Measurements from ENCODE around the gene OR4Q3. TPM values are rescaled to one million over a fixed set of nuclear protein-coding genes. Genes with fewer than 3 reads are reported as not detected.
"Not testable (repeated sequence)": the region's sequence is repeated elsewhere in the genome, so short reads cannot be mapped to it uniquely, and the experiment has no call there.

Gene OR4Q3
- polyA plus RNA-seq, 1 donor (not counting 4 experiments of a cell fraction or from before 2014, with no cell fraction given) = not detected

DNA sequence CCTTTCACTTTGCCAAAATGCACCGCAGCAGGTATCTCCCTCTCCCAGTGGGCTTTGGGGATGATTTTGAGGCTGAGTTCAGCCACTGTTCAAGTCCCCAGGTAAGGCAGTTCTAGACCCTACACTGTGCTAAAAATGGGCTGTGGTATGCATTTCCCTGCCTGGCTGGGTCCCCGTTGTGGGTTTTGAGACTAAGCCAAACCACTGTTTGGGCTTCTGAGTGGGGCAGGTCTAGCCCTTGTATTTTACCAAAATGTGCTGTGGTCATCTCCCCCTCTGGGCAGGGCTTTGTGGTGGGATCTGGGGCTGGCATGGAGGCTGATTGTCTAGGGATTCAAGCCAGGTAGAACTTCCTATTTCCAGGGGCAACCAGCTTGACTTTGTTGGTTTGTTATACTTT is 13.6 kb upstream of the OR4Q3 start:
- no peak overlapping the region for H3K27ac ChIP-seq (ENCODE audit: control insufficient read depth, insufficient read depth, low read length)
- DNase-seq (ENCODE audit: low read depth, low spot score) = no peak
- H3K4me3 ChIP-seq (ENCODE audit: control insufficient read depth in 2 of 3, extremely low read depth in 1 of 3, insufficient read depth in 2 of 3, low read depth in 1 of 3, low read length in 3 of 3) = no peak overlapping the region
- no peaks in the 10 kb centered on the region for H3K27me3 ChIP-seq (ENCODE audit: control insufficient read depth, extremely low read depth, insufficient read depth, low read length)
- FAIRE-seq = no peak
- H3K9me1 ChIP-seq (ENCODE audit: control insufficient read depth, extremely low read depth, insufficient read depth, low read length) = no peaks in the 10 kb centered on the region
- H3K4me1 ChIP-seq (ENCODE audit: control insufficient read depth, extremely low read depth, insufficient read depth, low read length) = no peaks in the 10 kb centered on the region
- H2AFZ ChIP-seq (ENCODE audit: control insufficient read depth, low read length) = no peak overlapping the region
- H3K36me3 ChIP-seq (ENCODE audit: control insufficient read depth in 2 of 2, extremely low read depth in 1 of 2, insufficient read depth in 2 of 2, low read length in 2 of 2) = no peaks in the 10 kb centered on the region
- H3K9ac ChIP-seq (ENCODE audit: control insufficient read depth, extremely low read depth, insufficient read depth, low read length) = no peak overlapping the region
- peaks cover 8% of the 10 kb centered on the region for H3K9me3 ChIP-seq (ENCODE audit: control insufficient read depth, low read depth, low read length)
- no peaks in the 10 kb centered on the region for H4K20me1 ChIP-seq (ENCODE audit: control insufficient read depth, extremely low read depth, insufficient read depth, low read length)
- dilution Hi-C loops (cut with MboI; ENCODE audit: extremely low pct_ligation_motif_present, low sequenced_read_pairs) = no loop called here
- H3K79me2 ChIP-seq (ENCODE audit: control insufficient read depth, insufficient read depth, low read length) = no peaks in the 10 kb centered on the region
- H3K4me2 ChIP-seq (ENCODE audit: control insufficient read depth, extremely low read depth, insufficient read depth, low read depth, low read length) = no peak overlapping the region
- TF ChIP-seq, protein P1, sequence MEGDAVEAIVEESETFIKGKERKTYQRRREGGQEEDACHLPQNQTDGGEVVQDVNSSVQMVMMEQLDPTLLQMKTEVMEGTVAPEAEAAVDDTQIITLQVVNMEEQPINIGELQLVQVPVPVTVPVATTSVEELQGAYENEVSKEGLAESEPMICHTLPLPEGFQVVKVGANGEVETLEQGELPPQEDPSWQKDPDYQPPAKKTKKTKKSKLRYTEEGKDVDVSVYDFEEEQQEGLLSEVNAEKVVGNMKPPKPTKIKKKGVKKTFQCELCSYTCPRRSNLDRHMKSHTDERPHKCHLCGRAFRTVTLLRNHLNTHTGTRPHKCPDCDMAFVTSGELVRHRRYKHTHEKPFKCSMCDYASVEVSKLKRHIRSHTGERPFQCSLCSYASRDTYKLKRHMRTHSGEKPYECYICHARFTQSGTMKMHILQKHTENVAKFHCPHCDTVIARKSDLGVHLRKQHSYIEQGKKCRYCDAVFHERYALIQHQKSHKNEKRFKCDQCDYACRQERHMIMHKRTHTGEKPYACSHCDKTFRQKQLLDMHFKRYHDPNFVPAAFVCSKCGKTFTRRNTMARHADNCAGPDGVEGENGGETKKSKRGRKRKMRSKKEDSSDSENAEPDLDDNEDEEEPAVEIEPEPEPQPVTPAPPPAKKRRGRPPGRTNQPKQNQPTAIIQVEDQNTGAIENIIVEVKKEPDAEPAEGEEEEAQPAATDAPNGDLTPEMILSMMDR (optimal IDR thresholded peaks at IDR 0.05 in 1 of 3, IDR thresholded peaks at IDR 0.05 in 1 of 3, conservative IDR thresholded peaks at IDR 0.05 in 1 of 3; ENCODE audit: extremely low read depth in 1 of 3, insufficient read depth in 2 of 3, low read length in 3 of 3) = no peak
- TF ChIP-seq EZH2 (IDR thresholded peaks at IDR 0.05; ENCODE audit: low read length) = no peak

DNA sequence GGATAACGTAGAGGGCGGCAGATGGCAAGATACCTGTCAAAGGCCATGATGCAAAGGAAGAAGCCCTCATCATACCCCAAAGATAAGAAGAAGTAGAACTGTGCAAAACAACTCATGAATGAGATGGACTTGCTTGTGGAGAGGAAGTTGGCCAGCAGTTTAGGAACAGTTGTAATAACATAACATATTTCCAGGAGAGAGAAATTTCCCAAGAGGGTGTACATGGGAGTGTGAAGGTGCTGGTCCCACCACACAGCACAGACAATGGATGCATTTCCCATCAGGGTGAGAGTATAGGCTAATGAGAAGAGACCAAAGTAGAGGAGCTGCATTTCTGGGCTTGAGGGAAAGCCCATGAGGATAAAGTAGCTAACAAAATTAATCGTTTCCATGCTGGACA is 9.5 kb upstream of the OR4Q3 start:
- FAIRE-seq; H3K79me2 ChIP-seq (ENCODE audit: control insufficient read depth, insufficient read depth, low read length); DNase-seq (ENCODE audit: low read depth, low spot score); H3K4me2 ChIP-seq (ENCODE audit: control insufficient read depth, extremely low read depth, insufficient read depth, low read depth, low read length); dilution Hi-C loops (cut with MboI; ENCODE audit: extremely low pct_ligation_motif_present, low sequenced_read_pairs); H3K27me3 ChIP-seq (ENCODE audit: control insufficient read depth, extremely low read depth, insufficient read depth, low read length); H4K20me1 ChIP-seq (ENCODE audit: control insufficient read depth, extremely low read depth, insufficient read depth, low read length); H3K36me3 ChIP-seq (ENCODE audit: control insufficient read depth in 2 of 2, extremely low read depth in 1 of 2, insufficient read depth in 2 of 2, low read length in 2 of 2); H3K4me1 ChIP-seq (ENCODE audit: control insufficient read depth, extremely low read depth, insufficient read depth, low read length); H3K4me3 ChIP-seq (ENCODE audit: control insufficient read depth in 2 of 3, extremely low read depth in 1 of 3, insufficient read depth in 2 of 3, low read depth in 1 of 3, low read length in 3 of 3); H2AFZ ChIP-seq (ENCODE audit: control insufficient read depth, low read length); H3K9me1 ChIP-seq (ENCODE audit: control insufficient read depth, extremely low read depth, insufficient read depth, low read length); H3K9ac ChIP-seq (ENCODE audit: control insufficient read depth, extremely low read depth, insufficient read depth, low read length); H3K9me3 ChIP-seq (ENCODE audit: control insufficient read depth, low read depth, low read length); H3K27ac ChIP-seq (ENCODE audit: control insufficient read depth, insufficient read depth, low read length): not testable (repeated sequence)

DNA sequence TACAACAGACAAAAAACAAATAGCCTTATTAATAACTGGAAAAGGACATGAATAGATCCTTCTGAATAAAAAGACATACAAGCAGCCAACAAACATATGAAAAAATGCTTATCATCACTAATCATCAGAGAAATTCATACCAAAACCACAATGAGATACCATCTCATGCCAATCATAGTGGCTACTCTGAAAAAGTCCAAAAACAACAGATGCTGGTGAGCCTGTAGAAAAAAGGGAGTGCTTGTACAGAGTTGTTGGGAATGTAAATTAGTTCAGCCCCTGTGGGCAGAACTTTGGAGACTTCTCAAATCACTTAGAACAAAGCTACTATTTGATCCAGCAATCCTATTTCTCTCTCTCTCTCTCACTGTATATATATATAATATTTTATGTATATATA is 8.9 kb downstream of the OR4Q3 start:
- H3K79me2 ChIP-seq (ENCODE audit: control insufficient read depth, insufficient read depth, low read length); H3K9me3 ChIP-seq (ENCODE audit: control insufficient read depth, low read depth, low read length); H3K27ac ChIP-seq (ENCODE audit: control insufficient read depth, insufficient read depth, low read length); H2AFZ ChIP-seq (ENCODE audit: control insufficient read depth, low read length); DNase-seq (ENCODE audit: low read depth, low spot score); H3K9ac ChIP-seq (ENCODE audit: control insufficient read depth, extremely low read depth, insufficient read depth, low read length); H3K4me2 ChIP-seq (ENCODE audit: control insufficient read depth, extremely low read depth, insufficient read depth, low read depth, low read length); H3K36me3 ChIP-seq (ENCODE audit: control insufficient read depth in 2 of 2, extremely low read depth in 1 of 2, insufficient read depth in 2 of 2, low read length in 2 of 2); H3K4me3 ChIP-seq (ENCODE audit: control insufficient read depth in 2 of 3, extremely low read depth in 1 of 3, insufficient read depth in 2 of 3, low read depth in 1 of 3, low read length in 3 of 3); H3K27me3 ChIP-seq (ENCODE audit: control insufficient read depth, extremely low read depth, insufficient read depth, low read length); FAIRE-seq; H3K9me1 ChIP-seq (ENCODE audit: control insufficient read depth, extremely low read depth, insufficient read depth, low read length); dilution Hi-C loops (cut with MboI; ENCODE audit: extremely low pct_ligation_motif_present, low sequenced_read_pairs); H4K20me1 ChIP-seq (ENCODE audit: control insufficient read depth, extremely low read depth, insufficient read depth, low read length); H3K4me1 ChIP-seq (ENCODE audit: control insufficient read depth, extremely low read depth, insufficient read depth, low read length): not testable (repeated sequence)

All from keratinocyte (primary cell).